ENCODE data around the gene ABCC12.

- TF ChIP-seq CTCF (IDR thresholded peaks at IDR 0.05) (no peak), REST (IDR thresholded peaks at IDR 0.05) (no peak), RAD21 (conservative IDR thresholded peaks at IDR 0.05 in 1 of 2, IDR thresholded peaks at IDR 0.05 in 1 of 2) (no peak), POLR2A (IDR thresholded peaks at IDR 0.05; ENCODE audit: low read length) (no peak), JUNB (IDR thresholded peaks at IDR 0.05) (no peak), JUN (IDR thresholded peaks at IDR 0.05) (no peak), ZC3H11A (IDR thresholded peaks at IDR 0.05) (no peak), CHD2 (IDR thresholded peaks at IDR 0.05; ENCODE audit: low read length, partially characterized antibody) (no peak), CHD4 (IDR thresholded peaks at IDR 0.05; ENCODE audit: borderline replicate concordance) (no peak), ZNF302 (CRISPR knock-in tag; IDR thresholded peaks at IDR 0.05) (no peak), ESRRA (IDR thresholded peaks at IDR 0.05; ENCODE audit: borderline replicate concordance, low read length) (no peak), MAFK (IDR thresholded peaks at IDR 0.05; ENCODE audit: partially characterized antibody) (no peak)
These were observed 27.3 kb upstream of the ABCC12 start for GRCh38 chr16:48182979-48183537.

Data from A549 (cell line).